NCI-H1417 treated with DMSO at 0.1 percent for 48 hours (cell line): Measurements from ENCODE around the gene TCEA3.
"Not testable (repeated sequence)": the region's sequence is repeated elsewhere in the genome, so short reads cannot be mapped to it uniquely, and the experiment has no call there.

Source experiments
- DNase-seq: peaks from one replicate; lab custom pipeline; 2025; lab: John Stamatoyannopoulos, UW

The TCEA3 gene

DNA sequence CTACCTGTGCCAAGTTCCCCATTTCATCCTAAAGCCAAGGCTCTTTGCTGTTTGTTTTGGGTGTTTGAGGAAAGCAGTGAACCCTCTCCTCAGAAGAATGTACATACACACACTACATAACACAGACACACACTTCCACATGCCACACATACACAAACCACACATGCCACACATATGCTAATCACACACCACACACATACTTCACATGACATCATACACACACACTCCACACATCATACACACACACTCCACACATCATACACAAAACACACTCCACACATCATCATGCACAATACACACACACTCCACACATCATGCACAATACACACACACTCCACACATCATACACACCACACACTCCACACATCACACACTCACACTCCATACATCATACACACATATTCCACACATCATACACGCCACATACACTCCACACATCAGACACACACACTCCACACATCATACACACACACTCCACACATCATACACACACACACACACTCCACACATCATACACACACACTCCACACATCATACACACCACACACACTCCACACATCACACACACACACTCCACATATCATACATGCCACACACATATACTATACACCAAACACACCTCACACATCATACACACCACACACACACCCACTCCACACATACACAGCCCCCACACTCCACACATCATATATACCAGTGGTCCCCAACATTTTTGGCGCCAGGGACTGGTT, 32.3 kb downstream of the TCEA3 start:
- no peak for DNase-seq

DNA sequence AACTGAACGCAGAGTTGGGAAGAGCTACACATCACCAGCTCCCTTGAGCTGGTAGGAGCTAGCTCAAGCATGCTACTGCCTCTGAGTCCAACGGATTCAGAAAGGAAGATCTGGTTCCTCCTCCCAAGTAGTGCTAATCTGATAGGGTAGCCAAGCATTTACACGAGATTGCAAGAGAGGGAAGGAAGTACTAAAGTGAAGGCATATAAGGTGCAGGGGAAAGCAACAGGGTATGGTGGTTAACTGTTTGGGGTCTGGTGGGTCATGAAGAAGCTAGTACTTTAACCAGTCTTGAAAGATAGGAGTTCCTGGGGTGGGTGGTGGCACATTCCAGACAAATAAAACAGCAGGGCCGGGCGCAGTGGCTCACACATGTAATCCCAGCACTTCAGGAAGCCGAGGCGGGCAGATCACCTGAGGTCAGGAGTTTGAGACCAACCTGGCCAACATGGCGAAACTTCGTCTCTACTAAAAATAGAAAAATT, 34.7 kb downstream of the TCEA3 start:
- no peak for DNase-seq

DNA sequence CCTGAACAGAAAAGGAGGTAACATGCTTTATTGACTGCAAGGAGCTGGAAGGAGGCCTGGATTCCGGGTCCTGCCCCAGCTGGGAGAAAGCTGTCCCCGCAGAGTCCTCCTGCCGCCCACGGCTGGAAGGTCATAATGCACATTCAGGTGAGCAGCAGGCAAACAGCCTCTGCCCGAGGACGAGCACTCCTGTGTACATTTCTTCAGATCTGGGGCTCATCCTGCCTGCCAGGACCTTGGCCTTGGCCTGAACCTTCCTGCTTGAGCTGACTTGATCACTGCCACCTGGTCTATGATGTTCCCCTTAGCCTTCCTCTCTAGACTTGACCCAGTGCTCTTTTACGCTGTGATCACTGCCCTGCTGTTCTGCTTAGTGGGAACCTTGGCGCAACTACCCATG, 37.1 kb downstream of the TCEA3 start:
- no peak for DNase-seq

DNA sequence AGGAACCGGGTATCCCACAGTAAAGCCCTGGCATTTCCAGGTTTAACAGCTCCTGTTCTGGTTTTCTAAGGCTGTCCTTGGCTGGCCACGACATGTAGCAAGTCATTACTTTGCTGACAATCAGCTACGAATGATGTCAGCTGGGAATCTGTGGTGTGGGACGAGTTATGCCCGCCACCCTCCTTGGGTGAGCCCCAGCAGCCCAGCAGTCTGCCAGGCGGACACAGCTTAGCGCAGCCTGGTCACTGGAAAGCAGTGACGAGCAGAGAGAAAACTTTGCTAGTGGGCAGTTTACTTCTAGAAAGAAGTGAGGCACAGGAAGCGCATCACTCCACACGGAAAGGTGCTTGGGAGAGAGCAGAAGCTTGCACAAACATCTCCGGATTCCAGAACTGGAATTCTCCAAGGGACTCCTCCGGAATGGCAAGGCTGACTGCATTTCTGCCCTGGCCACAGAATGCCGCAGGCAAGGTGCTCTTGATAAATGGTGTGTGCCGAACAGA, 39.4 kb downstream of the TCEA3 start:
- no peak for DNase-seq

DNA sequence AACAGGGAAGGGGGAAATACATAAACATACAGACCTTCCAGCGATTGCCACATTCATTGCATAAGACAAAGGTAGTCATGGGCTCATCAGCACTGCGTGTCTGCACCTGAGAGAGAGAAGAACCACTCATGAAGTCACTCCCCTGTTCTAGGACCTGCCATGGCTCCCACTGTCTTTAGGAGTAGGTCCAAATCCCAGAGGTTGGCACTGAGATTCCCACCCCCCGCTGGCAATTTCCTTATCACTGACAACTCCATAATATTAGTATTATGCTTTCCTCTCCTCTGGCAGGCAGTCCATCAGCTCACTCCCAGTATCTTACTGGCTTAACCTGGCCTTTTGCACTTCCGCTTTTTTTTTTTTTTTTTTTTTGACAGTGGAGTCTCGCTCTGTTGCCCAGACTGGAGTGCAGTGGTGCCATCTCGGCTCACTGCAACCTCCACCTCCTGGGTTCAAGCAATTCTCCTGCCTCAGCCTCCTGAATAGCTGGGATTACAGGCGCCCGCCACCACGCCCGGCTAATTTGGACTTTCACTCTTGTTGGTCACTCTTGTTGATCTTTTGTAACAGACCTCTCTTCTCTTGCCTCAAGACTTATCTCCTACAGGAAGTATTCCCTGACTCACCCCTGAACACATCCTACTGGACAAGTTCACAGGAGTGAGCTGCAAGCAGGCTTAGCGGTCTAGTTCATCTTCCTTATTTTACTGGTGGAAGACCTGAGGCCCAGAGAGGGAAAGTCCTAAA, 40.1 kb downstream of the TCEA3 start:
- no peak for DNase-seq

DNA sequence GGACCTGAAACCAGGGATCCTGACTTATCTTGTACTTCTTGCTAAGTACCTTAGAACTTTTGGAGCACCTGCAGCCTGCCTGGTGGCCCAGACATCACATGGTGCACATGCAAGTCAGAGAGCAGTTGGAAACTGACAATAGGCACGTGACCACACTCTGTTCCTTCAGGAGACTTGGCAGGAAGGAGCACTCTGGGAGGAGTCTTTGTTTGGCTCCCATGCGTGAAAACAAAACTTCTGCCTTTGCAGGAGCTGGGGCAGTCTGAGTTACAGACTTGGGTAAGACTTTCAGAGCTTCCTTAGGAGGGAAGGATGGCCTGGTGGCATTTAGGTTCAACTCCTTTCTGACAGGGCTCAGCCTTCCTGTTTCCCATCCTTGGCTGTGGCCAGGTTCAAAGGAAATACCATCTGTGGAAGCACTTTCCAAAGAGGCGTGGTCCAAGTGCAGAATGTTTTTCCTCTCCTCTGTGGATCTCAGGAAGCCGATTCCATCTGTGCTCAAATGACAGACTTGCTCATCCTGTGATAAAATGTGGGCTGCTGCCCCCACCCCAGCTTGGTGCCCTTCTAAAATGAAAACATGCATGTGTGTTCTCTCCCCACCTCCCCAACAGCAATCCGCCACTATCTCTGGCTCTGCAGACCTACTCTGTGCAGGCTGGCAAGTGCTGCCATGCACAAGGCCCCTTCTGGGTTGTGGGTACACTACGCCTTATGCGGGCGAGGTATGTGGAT, 40.8 kb downstream of the TCEA3 start:
- no peak for DNase-seq

DNA sequence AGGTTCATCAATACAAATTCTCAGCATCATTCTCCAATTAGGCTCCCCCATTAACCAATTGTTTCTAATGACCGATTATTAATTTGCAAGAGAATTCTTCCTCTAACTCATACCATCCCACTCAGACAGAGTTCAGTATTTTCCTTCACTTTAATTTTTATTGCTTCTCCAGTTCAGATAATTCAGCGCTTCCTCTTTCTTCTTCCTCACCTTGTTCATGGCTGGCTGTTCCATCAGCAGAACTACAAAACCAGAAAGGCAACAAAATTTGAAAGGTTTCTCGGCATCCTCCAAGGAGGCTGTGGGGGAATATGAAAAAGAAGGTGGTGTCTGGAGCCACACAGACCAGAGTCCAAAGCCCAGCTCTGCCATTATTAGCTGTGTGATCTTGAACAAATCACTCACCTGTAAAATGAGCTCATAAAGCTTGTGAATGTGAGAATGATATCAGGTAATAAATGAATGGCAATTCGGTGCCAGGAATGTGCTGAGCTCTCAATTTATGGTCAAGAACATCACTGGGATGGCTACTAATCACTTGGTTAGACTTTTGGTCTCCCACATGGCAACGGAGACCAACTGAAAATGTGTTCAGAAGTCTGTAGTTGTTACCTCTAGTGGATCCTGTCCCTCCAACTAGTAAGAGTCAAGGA, 43.2 kb downstream of the TCEA3 start:
- no peak for DNase-seq

DNA sequence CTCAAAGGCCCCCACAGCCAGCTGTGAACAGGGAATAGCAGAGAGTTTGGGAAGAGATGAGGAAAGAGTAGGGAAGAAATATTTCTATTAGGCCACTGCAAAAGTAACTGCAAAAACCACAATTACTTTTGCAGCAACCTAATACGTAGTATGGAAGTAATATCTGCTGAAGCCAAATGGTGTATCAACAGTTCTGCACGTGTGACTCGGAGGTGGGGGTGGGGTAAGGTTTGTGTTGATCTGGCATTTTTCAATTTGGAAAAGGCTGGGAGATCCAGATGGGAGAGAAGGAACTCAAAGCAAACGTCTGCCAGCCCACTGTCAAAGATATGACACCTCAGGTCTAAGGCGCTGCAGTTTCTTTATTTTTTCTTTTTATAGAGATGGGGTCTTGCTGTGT, 43.8 kb downstream of the TCEA3 start:
- DNase-seq: no peak

DNA sequence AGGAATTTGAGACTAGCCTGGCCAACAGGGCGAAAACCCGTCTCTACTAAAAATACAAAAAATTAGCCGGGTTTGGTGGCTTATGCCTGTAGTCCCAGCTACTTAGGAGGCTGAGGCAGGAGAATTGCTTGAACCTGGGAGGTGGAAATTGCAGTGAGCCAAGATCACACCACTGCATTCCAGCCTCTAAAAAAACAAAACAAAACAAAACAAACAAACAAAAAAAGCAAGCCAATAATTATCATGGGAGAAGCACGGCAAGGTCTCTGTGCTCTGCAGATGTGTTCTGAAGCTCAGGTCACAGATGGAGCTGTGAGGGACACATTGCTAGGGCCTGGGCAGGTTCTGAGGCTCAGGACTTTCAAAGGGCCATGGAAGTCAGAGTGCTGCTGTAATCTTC, 44.3 kb downstream of the TCEA3 start:
- not testable (repeated sequence) for DNase-seq

DNA sequence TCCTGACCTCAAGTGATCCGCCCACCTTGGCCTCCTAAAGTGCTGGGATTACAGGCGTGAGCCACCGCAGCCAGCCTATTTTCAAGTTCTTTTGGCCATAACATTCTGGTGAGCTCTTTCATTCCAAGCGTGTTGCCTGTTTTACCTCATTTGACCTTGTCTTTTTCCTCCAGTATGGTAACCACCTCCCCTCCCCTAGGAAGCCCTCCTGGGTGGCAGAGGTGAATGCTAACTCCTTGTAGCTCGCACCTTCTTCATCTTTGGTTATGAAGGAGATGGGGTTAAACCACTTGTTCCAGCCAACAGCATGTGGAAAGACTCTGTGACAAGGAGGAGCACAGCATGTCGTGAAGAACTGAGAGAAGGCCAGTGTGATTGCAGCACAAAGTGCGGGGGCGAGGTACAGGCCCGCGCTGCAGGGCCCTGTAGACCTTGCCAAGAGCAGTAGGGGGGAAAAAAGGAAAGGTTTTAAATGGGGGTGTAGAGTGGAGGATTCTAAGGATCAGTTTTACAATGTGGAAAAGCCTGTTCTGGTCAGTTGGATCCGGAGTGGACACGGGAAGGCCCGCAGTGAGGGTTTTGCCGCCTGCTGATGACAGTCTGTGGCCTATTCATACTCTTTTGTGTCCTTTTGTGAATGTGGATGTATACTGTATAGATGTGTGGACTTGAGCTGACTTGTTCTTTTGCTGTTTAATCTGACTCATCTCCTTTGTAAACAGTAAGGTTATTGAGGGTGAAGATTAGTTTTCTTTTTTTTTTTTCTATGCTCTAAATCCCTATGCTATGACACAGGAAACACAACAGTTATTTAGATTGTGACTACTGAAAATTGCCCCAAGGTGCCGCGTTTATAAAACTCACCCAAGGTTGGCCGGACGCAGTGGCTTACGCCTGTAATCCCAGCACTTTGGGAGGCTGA, 47.4 kb downstream of the TCEA3 start:
- DNase-seq: no peak

DNA sequence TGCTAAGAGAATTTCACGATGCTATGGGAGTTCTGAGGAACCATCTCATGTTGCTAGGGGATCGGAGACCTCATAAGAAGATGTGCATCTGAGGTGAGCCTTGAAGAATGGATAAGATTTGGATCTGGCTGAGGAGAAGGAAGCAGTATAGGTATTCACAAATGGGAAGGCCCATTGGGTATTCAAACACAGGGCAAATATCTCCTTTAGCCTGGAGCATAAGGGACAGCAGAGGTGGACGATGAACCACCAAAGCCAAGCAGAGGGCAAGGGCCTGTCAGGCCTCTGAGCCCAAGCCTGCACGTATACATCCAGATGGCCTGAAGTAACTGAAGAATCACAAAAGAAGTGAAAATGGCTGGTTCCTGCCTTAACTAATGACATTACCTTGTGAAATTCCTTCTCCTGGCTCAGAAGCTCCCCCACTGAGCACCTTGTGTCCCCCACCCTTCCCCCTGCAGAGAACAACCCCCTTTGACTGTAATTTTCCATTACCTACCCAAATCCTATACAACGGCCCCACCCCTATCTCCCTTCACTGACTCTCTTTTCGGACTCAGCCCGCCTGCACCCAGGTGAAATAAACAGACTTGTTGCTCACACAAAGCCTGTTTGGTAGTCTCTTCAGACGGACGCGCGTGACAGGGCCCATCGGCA, 50.3 kb downstream of the TCEA3 start:
- not testable (repeated sequence) for DNase-seq

DNA sequence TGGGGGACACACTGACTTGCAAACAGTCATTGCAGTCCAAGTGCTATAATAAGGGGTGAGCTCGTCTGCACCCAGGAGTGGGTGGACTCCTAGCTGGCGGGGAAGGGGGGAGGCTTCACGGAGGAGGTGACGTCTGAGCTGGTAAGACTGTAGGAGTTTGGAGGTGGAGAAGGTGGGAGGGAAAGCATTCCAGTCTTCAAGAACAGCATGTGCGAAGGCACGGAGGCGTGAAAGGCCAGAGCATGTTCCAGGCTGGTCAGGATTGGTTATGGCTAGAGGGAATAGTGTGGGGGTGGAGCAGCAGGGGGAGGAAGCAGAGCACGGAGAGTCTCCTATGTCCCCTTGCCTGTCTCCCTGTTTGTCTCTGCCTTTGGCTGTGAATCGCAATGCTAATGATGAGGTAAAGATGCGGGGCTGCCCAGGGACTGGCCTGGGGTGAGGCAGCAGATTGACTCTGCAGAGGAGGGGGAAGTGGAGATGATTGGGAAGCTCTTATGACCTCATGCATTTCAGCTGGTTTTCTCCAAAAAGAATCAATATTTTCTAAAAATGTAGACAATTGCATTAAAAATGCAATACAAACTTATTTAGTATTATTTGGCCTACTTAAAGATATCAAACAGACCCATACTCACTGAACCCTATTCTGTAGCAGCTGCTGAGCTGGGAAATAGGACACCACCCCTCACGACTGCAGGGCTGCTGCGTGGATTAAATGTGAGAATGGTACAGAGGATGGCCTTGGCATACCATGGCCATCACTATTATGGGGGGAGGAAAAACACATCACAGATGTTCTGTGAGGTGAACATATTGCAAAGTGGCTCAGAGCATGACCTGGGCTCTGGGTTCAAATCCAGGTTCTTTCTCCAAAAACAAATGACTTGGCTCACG, 52.3 kb downstream of the TCEA3 start:
- DNase-seq: no peak

DNA sequence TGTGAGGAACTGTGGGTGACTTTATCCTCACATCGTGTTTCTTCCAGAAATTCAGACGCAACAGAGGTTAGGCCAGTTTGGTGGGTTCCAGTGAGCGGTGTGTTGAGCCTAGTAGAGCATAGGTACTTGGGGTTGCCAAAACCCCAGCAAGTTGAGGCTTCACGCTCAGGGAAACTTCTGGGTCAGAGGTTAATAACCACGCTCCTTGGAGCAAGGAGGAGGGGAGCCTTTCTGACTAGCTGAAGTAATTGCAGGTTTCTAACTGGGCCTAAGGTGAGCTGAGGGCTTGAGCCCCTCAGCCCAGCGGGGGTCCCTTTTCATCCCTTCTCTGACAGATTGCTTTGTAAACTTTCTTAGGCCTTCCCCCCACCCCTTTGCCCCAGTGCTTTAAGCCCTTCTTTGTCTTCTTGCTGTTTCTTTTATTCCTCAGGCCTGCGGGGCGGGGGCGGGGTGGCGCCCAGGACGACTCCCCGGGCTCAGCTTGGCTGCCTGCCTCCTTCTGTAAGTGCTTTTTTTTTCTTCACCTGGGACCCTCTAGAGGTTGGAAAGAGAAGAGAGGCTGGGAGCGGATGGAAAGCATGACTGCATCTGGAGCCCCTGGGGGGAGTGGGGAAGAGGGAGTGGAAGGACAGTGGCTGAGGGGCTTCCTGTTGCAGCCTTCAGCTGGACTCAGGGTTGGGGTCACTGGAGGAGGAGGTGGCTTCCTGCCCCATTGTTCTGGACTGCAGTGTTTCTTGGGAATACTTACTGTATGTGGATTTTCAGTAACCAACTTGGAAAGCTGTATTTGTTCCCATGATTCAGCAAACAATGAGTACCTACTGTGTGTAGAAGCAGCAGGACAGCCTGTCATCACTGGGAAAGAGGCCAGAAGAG, 53.6 kb downstream of the TCEA3 start:
- DNase-seq: no peak

DNA sequence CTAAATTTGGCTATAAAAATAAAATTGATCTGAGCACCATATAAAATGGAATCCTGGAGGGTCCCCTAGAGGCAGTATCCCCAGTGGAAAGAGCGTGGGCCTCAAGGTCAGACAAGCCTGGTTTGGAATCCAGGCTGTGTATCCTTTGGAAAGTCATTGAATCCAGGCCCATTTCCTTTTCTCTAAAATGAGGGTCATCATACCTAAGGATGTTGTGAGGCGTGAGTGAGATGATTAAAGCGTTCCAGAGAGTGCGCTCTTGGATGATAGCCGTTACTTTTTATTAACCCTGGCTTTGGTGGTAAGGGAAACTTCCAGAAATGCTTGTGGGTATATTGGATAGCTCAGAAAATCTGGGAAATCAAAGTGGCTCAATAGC, 54.2 kb downstream of the TCEA3 start:
- no peak for DNase-seq

DNA sequence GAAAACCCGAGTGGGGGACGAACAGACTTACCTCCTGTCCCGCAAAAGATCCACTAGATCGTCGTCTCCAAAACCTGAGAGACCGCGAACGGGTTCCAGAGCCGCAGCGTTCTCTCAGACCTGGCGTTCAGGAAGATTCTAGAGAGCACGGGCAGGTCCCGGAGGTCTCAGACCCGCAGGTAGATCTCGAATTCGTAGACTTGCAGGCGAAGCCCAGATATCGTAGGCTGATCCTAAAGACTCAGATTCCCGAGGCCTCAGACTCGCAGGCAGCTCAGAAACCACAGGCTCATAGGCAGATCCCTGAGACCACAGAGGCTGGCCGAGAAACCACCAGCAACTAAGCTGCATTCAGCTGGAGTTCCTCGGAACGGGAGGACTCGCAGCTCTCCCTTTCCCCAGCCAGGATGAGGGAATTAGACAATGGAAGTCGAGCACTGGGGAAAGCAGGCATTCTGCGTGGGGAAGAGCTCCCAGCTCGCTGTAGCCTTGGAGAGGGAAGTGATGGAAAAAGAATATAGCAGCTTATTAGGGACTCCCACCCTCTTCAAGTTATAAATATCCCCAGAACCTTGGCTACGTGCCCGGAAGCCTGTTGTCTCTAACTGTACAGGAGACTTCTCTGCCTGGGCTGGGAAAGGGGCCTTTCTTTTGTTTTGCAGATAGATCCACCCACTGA, 55.1 kb downstream of the TCEA3 start, which contains the start of gene ZNF436:
Gene ZNF436 (minus strand): TSS at position 502 of the 679 bp plus-strand sequence. CDS start 1,831 bp downstream, outside the sequence.
- DNase-seq: peak; percentile 60

DNA sequence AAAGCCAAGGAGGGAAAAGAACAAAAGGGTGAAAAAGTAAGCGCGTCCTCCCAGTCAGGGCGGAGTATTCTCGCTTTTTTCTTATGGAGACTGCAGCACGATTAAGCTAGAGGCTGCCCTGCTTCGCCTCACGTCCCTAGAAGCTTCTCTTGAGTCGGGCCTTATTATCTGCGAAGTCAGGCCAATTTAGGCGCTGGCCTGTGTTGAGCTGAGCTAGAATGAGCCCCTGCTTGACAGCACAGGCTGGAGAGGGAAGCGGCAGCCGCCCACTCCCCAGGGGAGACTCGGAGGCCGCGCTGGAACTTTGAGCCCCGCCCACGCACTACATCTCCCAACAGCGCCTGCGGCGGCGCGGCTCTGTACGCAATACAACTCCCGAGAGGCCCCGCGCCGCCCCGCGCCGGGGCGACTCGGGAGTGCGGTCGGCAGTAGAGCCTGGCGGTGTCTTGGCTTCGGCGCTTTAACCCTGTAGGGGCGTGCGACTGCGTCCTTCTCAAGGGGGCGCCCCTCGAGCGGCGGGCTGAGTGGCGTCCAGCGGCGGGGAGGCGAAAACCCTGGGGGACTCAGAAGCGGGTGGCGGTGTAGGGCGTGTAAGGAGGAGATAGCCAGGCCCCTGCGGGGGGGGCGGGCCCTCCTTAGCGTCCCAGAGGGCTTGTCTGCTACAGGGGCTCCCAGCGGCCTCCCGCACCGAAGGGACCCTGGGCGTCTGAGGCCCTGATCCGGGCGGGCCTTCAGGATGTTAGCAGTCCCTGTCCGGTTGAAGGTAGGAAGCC, 55.8 kb downstream of the TCEA3 start:
- DNase-seq: peak; percentile 70
